Stimulated activated CD8-positive, alpha-beta memory T cell treated with anti-CD3 and anti-CD28 coated beads, Interleukin-4, amount 100 ng/mL, for 4 hours (primary cell): ENCODE results near the gene TSPYL4.

Experiments used
- DNase-seq, 2 donors: peaks; one replicate each; pipeline ENCODE4 v3.0.0-alpha.2; 2020; ENCODE audit warnings: low read depth in 2 of 2, low spot score in 1 of 2

TSPYL4 gene

GRCh38 chr6:116229287-116229913, 24.5 kb downstream of the TSPYL4 start:
- DNase-seq, result no peak

DNA sequence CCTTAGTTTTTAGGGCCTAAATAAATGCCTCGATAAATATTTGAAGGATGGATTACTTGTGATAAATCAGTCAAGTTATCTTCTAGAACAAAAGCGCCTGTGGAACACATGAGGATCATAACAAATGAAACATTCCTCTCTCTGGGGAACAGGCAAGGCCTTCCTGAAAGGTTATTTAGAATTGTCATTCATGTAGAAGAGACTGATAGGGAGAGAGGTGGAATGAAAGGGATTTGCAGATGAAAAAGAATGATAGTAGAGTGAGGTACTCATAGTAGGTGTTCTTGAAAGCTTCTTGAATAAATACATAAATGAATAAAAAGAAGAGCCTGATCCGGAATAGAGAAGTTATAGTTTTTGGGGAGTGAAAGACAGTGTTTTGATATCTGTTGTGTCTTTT, 30.5 kb downstream of the TSPYL4 start:
- no peak for DNase-seq

DNA sequence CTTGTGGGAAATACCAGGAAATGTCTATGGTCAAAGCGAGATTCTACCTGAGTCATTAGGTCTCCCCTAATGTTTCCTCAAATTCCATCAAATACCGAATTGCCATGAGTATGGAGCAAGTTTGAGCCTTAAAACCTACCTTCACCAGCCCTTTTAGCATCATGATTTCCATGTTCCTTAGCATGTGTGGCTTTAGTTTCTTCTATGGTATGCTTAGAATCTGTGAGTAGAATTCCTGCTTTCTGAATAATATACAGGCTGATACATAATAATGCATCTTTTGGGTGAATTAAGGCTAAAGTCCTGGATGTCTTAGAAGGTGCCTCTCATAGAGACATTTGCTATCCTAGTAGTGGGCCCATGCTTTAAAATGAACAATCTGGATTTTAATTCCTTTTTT, 32.0 kb downstream of the TSPYL4 start:
- DNase-seq, result no peak

DNA sequence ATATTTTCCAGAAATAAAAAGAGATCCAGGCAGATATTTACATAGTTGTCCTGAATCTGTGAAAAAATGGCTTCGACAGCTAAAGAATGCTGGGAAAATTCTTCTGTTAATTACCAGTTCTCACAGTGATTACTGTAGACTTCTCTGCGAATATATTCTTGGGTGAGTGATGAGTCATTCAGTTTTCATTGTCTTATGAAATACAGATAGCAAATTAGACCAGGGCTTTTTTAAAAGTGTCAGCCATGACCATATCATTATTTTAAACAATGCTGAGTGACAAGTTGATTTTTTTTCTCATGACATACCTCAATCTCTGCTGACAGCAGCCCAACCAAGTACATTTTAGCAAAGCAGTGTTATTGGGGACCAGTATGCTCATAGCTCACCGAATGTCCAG, 32.8 kb downstream of the TSPYL4 start:
- no peak for DNase-seq

DNA sequence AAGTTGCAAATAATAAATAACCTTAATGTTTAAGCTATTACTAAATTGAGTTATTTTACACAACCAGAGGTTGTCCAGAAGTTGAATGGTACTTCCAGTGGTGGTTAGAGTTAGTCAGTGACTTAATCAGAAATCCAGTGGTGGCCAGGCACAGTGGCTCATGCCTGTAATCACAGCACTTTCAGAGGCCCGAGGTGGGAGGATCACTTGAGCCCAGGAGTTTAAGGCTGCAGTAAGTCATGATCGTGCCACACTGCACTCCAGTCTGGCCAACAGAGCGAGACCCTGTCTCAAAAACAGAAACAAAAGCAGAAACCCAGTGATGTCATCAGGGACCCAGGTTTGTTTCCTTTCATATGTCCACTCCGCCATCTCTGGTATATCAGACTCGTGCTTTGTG, 35.0 kb downstream of the TSPYL4 start:
- no peak for DNase-seq

DNA sequence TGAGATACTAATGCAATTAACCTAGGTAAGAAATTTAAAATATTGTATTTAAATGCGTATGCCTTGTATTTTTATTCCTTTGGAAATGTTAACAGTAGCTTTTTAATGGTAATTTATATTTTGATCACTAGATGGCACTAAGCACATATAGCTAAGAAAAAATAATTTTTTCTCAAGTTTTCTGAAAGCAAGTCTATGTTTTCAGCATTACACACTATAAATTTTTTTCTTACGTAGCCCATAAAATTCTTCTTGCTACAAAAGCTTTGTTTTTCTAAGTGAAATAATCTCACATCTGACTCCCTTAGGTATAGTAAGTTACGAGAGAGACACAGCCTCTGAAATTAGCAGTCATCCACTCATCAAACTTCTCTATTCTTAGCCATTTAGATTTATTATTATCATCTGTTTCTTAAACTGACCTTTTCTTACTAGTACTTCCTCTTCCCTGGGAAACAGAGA, 35.7 kb downstream of the TSPYL4 start:
- no peak for DNase-seq

DNA sequence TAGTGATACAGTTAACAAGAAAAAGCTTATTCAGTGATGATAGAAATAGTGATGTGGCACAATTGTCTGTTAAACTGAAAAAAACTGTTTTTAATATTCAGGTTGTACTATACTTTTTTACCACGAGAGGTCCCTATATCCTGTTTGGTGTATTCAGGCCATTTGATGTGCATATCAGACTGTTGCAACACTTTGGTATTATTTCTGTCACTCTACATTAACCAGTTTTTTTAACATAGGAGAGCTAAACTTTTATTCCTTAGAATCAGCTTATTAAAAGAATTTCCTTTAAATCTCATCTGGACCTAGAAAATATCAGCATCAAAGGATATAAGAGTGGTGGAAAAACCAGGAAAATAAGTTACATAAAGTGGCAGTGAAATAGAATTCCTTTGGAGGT, 36.8 kb downstream of the TSPYL4 start:
- no peak for DNase-seq

- no peak for DNase-seq
These were observed 38.5 kb downstream of the TSPYL4 start for GRCh38 chr6:116215414-116215813.

DNA sequence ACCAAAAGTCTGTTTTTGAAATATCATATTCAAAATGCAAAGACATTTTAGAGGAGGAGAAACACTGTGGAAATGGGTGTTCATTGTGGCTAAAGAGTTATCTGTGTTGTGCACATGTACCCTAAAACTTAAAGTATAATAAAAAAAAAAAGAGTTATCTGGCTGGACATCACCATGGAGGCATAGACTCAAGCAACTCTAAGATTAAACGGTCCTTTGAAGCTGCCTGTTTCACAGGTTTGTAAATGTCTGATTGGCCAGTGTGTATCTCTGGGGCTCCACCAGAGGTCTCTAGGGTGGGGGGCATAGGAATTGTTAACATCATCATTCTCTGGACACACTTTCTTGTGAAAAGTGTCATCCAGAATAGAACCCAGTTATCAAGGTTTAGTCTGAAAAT, 39.2 kb downstream of the TSPYL4 start:
- no peak for DNase-seq

GRCh38 chr6:116210750-116211425, 43.0 kb downstream of the TSPYL4 start:
- DNase-seq, result no peak

DNA sequence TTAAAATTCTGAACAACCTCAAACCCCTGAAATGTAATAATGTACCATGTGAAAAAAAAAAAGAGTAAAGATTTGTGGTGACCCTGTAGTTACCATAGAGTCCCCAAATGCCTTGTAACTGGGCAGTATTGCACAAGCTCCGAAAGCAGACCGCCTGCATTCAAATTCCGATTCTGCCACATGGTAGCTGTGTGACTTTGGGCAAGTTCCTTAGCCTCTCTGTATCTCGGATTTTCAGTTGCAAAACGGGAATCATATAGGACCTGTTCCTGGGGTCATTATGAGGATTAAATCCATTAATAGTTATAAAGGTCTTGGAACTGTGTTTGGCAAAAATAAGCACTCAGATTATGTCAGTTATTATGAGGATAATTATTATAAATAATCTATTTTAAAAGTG, 43.6 kb downstream of the TSPYL4 start:
- no peak for DNase-seq

- DNase-seq, result no peak
These were observed 45.7 kb downstream of the TSPYL4 start for GRCh38 chr6:116208056-116208785.

GRCh38 chr6:116206231-116206903, 47.5 kb downstream of the TSPYL4 start:
- DNase-seq, result no peak

DNA sequence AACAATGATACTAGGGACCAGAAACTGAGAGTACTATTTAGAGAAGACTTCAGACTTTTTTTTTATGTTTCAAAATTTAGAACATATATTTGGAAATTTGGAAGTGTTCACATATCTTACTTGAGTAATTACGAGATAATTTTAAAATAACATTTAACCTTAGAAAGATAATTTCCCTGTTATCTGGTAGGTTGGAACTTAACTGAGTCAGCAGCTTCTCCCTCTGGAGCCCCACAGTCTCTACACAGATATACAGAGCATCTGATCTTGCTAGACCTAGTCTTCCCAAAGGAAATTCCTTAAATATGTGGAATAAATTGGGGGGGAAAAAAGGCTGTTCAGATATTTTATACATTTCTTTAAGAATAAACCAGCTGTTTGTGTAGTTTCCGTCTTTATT, 48.6 kb downstream of the TSPYL4 start:
- DNase-seq, result no peak

- no peak for DNase-seq
These were observed 52.3 kb downstream of the TSPYL4 start for GRCh38 chr6:116201538-116201937.

- DNase-seq, result no peak
These were observed 53.1 kb downstream of the TSPYL4 start for GRCh38 chr6:116200619-116201249.
